Femur (tissue), 1 donor: ENCODE data around the gene GLIPR1.
"Not testable (repeated sequence)": the region's sequence is repeated elsewhere in the genome, so short reads cannot be mapped to it uniquely, and the experiment has no call there.

Source experiments
- DNase-seq: peaks from one replicate; pipeline ENCODE4 v3.0.0-alpha.2; 2017

Gene GLIPR1

GRCh38 chr12:75480469-75480949, at the start of gene GLIPR1:
Gene GLIPR1 (plus strand): TSS chr12:75480755. CDS start chr12:75480881, 126 bp downstream.
- DNase-seq: peak; percentile 82

GRCh38 chr12:75432924-75433323, 47.6 kb upstream of the GLIPR1 start:
- no peak for DNase-seq

- no peak for DNase-seq
Observed at GRCh38 chr12:75437564-75437963, 43.0 kb upstream of the GLIPR1 start.

GRCh38 chr12:75438059-75438754, 42.3 kb upstream of the GLIPR1 start:
- DNase-seq: no peak

GRCh38 chr12:75439048-75439447, 41.5 kb upstream of the GLIPR1 start:
- DNase-seq: no peak

GRCh38 chr12:75439930-75440329, 40.6 kb upstream of the GLIPR1 start:
- DNase-seq: no peak

GRCh38 chr12:75441687-75442449, 38.7 kb upstream of the GLIPR1 start:
- DNase-seq: not testable (repeated sequence)

GRCh38 chr12:75442454-75442853, 38.1 kb upstream of the GLIPR1 start:
- DNase-seq: not testable (repeated sequence)

- no peak for DNase-seq
Observed at GRCh38 chr12:75443709-75444108, 36.8 kb upstream of the GLIPR1 start.

- DNase-seq: no peak
Observed at GRCh38 chr12:75444429-75445136, 36.0 kb upstream of the GLIPR1 start.

GRCh38 chr12:75445137-75445507, 35.4 kb upstream of the GLIPR1 start:
- DNase-seq: not testable (repeated sequence)

GRCh38 chr12:75446857-75447256, 33.7 kb upstream of the GLIPR1 start:
- DNase-seq: no peak

GRCh38 chr12:75447691-75448393, 32.7 kb upstream of the GLIPR1 start:
- DNase-seq: no peak

GRCh38 chr12:75452675-75453330, 27.8 kb upstream of the GLIPR1 start:
- no peak for DNase-seq

- no peak for DNase-seq
Observed at GRCh38 chr12:75455839-75456238, 24.7 kb upstream of the GLIPR1 start.

- no peak for DNase-seq
Observed at GRCh38 chr12:75457191-75457590, 23.4 kb upstream of the GLIPR1 start.

- DNase-seq: not testable (repeated sequence)
Observed at GRCh38 chr12:75457866-75458265, 22.7 kb upstream of the GLIPR1 start.

GRCh38 chr12:75459755-75460154, 20.8 kb upstream of the GLIPR1 start:
- no peak for DNase-seq

GRCh38 chr12:75460204-75460603, 20.4 kb upstream of the GLIPR1 start:
- no peak for DNase-seq

GRCh38 chr12:75471902-75472890, 8.4 kb upstream of the GLIPR1 start:
- DNase-seq: no peak

GRCh38 chr12:75474116-75474515, 6.4 kb upstream of the GLIPR1 start:
- no peak for DNase-seq
